Adrenal gland (tissue), 5 donors: Measurements from ENCODE around the gene TOMM20.

Experiments used
- POLR2A ChIP-seq, 2 donors: fragments of 450-650 bp; IDR thresholded peaks; one replicate each; pipeline ENCODE4 v1.6.1; 2017; ENCODE audit warnings: antibody characterized with exemption in 2 of 2, mild to moderate bottlenecking in 2 of 2, moderate library complexity in 1 of 2
- TF ChIP-seq, protein P1 (sequence below), 6 experiments: fragments of 450-650 bp in 4 of 6; fragments of 200-600 bp in 2 of 6; sonication (generic) in 1 of 6; IDR thresholded peaks; 1 replicate in 5 of 6; 2 replicates in 1 of 6; pipeline versions ENCODE4 v1.5.1 to v1.8.0; 2016 to 2021; ENCODE audit warnings: antibody characterized with exemption in 6 of 6, mild to moderate bottlenecking in 2 of 6, moderate library complexity in 1 of 6
- donor health status: DM: no; HTN: no; CAD: no.

DNA sequence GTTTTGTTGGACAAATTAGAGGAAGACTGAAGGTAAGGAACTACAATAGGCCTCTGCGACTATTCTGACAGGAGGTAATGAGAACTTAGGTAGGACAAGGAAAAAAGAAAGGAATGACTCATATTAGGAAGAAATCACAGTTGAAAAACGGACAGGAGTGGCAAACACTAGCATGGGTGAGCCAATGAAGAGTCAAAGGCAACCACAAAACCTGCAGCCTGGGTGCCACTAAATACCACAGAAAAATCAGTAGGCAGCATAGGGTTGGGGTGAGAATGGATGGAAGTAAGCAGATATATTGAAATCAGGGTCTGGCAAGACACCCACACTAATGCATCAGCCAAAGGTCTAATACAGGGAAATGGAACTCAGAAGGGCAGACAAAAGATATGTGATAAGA, 22.4 kb upstream of the TOMM20 start:
- TF ChIP-seq POLR2A (IDR thresholded peaks at IDR 0.05): no peak
- TF ChIP-seq, protein P1, sequence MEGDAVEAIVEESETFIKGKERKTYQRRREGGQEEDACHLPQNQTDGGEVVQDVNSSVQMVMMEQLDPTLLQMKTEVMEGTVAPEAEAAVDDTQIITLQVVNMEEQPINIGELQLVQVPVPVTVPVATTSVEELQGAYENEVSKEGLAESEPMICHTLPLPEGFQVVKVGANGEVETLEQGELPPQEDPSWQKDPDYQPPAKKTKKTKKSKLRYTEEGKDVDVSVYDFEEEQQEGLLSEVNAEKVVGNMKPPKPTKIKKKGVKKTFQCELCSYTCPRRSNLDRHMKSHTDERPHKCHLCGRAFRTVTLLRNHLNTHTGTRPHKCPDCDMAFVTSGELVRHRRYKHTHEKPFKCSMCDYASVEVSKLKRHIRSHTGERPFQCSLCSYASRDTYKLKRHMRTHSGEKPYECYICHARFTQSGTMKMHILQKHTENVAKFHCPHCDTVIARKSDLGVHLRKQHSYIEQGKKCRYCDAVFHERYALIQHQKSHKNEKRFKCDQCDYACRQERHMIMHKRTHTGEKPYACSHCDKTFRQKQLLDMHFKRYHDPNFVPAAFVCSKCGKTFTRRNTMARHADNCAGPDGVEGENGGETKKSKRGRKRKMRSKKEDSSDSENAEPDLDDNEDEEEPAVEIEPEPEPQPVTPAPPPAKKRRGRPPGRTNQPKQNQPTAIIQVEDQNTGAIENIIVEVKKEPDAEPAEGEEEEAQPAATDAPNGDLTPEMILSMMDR (IDR thresholded peaks at IDR 0.05): no peak
